Cardiac muscle cell (in vitro differentiated cells and primary cell): ENCODE data around the gene ELFN2. TPM values are rescaled to one million over a fixed set of nuclear protein-coding genes. Genes with fewer than 3 reads are reported as not detected.

Source experiments
- DNase-seq, 2 donors: peaks; one replicate each; pipeline versions ENCODE4 v3.0.0 to v3.0.0-alpha.2; 2010 to 2017; ENCODE audit warnings: low read depth in 1 of 2, low spot score in 1 of 2
- H3K27ac ChIP-seq: fragments of 200-600 bp; sonication (generic); 2 replicates; pipeline ENCODE4 v1.5.1; 2016
- H3K27me3 ChIP-seq: fragments of 200-600 bp; sonication (generic); 2 replicates; pipeline ENCODE4 v1.6.0; 2016; ENCODE audit warnings: control low read depth
- H3K36me3 ChIP-seq: fragments of 200-600 bp; sonication (generic); 2 replicates; pipeline ENCODE4 v1.5.1; 2016; ENCODE audit warnings: control low read depth
- H3K4me1 ChIP-seq: fragments of 200-600 bp; sonication (generic); 2 replicates; pipeline ENCODE4 v1.8.1; 2017; ENCODE audit warnings: low read depth, mild to moderate bottlenecking, mixed run types
- H3K4me3 ChIP-seq: fragments of 200-600 bp; sonication (generic); 2 replicates; pipeline ENCODE4 v1.5.1; 2016; ENCODE audit warnings: mild to moderate bottlenecking
- H3K9me3 ChIP-seq: fragments of 200-600 bp; sonication (generic); 2 replicates; pipeline ENCODE4 v1.5.1; 2017; ENCODE audit warnings: low read depth, mild to moderate bottlenecking, control low read depth
- polyA plus RNA-seq: library from polyadenylated mRNA; unstranded; fragments of >200 nt; fragmentation: Nextera tagmentation; extraction: Ambion mirVana; gene quantifications from 2 replicates; pipeline ENCODE4 v1.2.1, GENCODE V29; 2016
- total RNA-seq: library from RNA; depleted of rRNA; stranded (reverse); fragments of >200 nt; gene quantifications from 2 replicates; pipeline ENCODE4 v1.2.3, GENCODE V29; 2016
- TF ChIP-seq, protein P1 (sequence below): IDR thresholded peaks from 2 replicates; pipeline ENCODE4 v1.5.1; 2012; ENCODE audit warnings: low read depth, mild to moderate bottlenecking, low read length

Gene ELFN2
- total and polyA plus RNA-seq, 2 experiments from 2014 or later = 0.09 TPM; not detected in 1

- TF ChIP-seq, protein P1, sequence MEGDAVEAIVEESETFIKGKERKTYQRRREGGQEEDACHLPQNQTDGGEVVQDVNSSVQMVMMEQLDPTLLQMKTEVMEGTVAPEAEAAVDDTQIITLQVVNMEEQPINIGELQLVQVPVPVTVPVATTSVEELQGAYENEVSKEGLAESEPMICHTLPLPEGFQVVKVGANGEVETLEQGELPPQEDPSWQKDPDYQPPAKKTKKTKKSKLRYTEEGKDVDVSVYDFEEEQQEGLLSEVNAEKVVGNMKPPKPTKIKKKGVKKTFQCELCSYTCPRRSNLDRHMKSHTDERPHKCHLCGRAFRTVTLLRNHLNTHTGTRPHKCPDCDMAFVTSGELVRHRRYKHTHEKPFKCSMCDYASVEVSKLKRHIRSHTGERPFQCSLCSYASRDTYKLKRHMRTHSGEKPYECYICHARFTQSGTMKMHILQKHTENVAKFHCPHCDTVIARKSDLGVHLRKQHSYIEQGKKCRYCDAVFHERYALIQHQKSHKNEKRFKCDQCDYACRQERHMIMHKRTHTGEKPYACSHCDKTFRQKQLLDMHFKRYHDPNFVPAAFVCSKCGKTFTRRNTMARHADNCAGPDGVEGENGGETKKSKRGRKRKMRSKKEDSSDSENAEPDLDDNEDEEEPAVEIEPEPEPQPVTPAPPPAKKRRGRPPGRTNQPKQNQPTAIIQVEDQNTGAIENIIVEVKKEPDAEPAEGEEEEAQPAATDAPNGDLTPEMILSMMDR = no peak
- H3K4me3 ChIP-seq = no peak overlapping the region
- H3K27ac ChIP-seq = no peak overlapping the region
- no peaks in the 10 kb centered on the region for H3K36me3 ChIP-seq
- no peak for DNase-seq
- H3K27me3 ChIP-seq = no peaks in the 10 kb centered on the region
- H3K9me3 ChIP-seq = no peaks in the 10 kb centered on the region
- H3K4me1 ChIP-seq = peaks cover 10% of the 10 kb centered on the region
Measured at GRCh38 chr22:37393746-37394145, 33.5 kb downstream of the ELFN2 start.

GRCh38 chr22:37392721-37393328 lies 34.5 kb downstream of the ELFN2 start:
- Histone ChIP-seq H3K4me3 (no peak overlapping the region), H3K4me1 (peaks cover 10% of the 10 kb centered on the region), H3K36me3 (no peaks in the 10 kb centered on the region), H3K27ac (no peak overlapping the region), H3K9me3 (no peaks in the 10 kb centered on the region), H3K27me3 (no peaks in the 10 kb centered on the region)
- TF ChIP-seq, protein P1 = no peak
- no peak for DNase-seq

DNA sequence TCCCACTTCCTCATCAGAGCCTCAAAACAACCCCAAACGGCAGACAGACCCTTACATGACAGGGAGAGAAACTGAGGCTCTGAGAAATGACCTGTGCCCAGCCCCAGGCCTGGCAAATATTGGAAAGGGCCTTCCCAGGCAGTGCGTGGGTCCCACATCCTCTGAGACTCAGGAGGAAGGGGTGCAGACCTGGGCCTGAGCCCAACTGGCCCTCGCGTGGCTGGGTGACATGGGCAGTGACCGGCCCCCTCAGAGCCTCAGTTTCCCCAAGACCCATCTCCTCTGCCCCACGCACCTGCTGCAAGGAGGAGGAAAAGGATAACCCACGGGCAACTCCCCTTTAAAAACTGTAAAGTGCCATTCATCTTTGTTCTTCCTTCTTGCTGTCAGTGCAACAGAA lies 35.6 kb downstream of the ELFN2 start:
- Histone ChIP-seq H3K9me3 (no peaks in the 10 kb centered on the region), H3K4me3 (no peak overlapping the region), H3K36me3 (no peaks in the 10 kb centered on the region), H3K27me3 (no peaks in the 10 kb centered on the region), H3K27ac (no peak overlapping the region), H3K4me1 (peaks cover 10% of the 10 kb centered on the region)
- TF ChIP-seq, protein P1 = no peak
- no peak for DNase-seq

DNA sequence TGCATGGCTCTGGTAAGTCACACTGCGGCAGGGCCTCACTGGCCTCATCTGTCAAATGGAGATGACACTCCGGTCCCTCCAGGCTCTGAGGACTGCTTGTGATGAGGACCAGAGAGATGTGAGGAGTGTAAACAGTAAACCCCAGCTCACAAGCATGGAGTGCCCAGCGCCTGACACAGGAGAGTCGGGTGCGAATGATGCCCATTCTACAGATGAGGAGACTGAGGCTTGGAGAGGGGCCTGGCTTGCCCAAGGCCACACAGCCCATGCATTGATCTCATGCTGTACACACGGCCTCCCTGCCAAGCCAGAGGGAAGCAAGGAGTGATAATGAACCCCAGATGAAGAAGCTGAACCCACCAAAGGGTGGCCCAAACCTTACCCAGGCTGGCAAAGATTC lies 37.2 kb downstream of the ELFN2 start:
- DNase-seq = no peak
- Histone ChIP-seq H3K4me3 (no peak overlapping the region), H3K4me1 (peaks cover 10% of the 10 kb centered on the region), H3K27ac (no peak overlapping the region), H3K36me3 (no peaks in the 10 kb centered on the region), H3K27me3 (no peaks in the 10 kb centered on the region), H3K9me3 (no peaks in the 10 kb centered on the region)
- TF ChIP-seq, protein P1 = no peak

- DNase-seq = no peak
- Histone ChIP-seq H3K4me3 (no peak overlapping the region), H3K9me3 (no peaks in the 10 kb centered on the region), H3K36me3 (no peaks in the 10 kb centered on the region), H3K27ac (no peak overlapping the region), H3K27me3 (no peaks in the 10 kb centered on the region), H3K4me1 (no peaks in the 10 kb centered on the region)
- TF ChIP-seq, protein P1 = no peak
Measured at GRCh38 chr22:37388538-37388937, 38.7 kb downstream of the ELFN2 start.

DNA sequence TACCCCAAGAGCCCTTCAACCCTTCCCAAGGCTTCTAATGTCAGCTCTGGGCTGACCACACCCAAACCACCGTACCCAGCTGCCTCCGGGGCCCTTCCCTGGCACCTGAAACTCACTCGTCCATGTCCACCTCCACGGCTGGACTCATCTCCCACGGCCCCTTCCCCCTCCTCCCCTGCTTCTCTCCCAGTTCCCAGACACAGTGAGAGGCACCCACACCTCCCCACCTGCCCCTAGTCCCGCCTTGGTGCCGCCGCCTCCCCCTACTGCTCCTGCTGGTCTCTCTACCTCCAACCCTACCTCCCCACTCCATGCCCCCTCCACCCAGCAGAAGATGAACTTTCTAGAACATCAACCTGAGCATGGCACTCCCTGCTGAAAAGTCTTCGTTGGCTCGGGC lies 39.5 kb downstream of the ELFN2 start:
- H3K4me1 ChIP-seq = peaks cover 7% of the 10 kb centered on the region
- DNase-seq = no peak
- H3K9me3 ChIP-seq = no peaks in the 10 kb centered on the region
- H3K36me3 ChIP-seq = no peaks in the 10 kb centered on the region
- TF ChIP-seq, protein P1 = no peak
- no peak overlapping the region for H3K27ac ChIP-seq
- no peaks in the 10 kb centered on the region for H3K27me3 ChIP-seq
- H3K4me3 ChIP-seq = no peak overlapping the region
